Measurements from ENCODE around the gene TMTC1.
A peak's percentile ranks its signal among the peaks of the same experiment; 100 is the strongest.

TMTC1 gene

DNA sequence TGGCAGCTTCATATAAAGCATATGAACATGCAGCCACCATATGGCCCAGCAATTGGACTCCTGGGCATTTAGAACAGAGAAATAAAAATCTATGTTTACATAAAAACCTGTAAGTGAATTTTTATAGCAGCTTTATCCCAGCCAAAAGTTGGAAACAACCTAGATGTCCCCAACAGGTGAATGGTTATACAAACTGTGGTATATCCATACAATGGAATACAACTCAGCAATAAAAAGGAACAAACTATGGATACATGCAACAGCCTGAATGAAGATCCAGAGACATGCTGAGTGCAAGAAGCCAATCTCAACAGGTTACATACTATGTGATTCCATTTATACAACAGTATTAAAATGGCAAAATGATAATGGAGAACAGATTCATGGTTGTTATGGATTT lies 3.7 kb downstream of the TMTC1 start:
- DNase-seq (ENCODE audit: low spot score) = no peak

GRCh38 chr12:29778531-29778930 lies 5.2 kb downstream of the TMTC1 start:
- no peak for DNase-seq (ENCODE audit: low spot score)

DNA sequence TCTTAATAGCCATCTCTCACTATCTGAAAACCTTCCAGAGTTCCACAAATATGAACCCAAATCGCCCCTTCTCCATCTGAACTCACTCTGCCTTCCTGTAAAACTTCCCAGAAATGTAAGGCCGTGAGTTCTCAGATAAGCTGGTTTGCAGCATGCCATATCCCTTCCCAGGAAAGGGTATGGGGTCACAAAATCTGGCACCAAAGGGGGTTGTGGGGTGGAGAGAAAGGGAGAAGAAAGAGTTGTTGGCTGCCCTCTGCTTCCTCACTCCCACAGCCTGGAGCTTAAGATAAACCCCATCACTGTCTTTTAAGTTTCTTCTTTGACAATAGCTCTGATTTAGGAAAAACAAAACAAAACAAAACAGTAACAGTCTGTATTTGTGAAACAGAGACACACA lies 10.7 kb downstream of the TMTC1 start:
- DNase-seq (ENCODE audit: low spot score) = no peak

DNA sequence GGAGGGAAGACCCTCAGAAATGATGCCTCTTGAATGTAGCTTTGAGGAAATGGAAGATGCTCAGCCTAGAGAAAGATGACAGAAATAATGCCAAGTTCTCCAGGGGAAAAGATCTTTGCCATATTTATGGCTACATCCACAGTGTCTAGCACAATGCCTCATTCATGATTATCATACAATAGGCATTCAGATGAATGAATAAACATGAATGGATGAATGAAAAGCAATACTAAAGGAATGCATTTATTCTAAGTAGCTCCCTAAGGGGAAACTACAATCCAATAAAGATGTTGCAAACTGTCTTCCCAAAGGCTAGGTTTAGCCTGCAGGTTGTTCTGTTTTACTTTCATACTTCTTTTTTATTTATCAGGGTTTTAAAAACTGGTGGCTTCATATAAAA lies 12.0 kb downstream of the TMTC1 start:
- no peak for DNase-seq (ENCODE audit: low spot score)

- DNase-seq (ENCODE audit: low spot score) = no peak
These were observed 12.6 kb downstream of the TMTC1 start for GRCh38 chr12:29771165-29771564.

DNA sequence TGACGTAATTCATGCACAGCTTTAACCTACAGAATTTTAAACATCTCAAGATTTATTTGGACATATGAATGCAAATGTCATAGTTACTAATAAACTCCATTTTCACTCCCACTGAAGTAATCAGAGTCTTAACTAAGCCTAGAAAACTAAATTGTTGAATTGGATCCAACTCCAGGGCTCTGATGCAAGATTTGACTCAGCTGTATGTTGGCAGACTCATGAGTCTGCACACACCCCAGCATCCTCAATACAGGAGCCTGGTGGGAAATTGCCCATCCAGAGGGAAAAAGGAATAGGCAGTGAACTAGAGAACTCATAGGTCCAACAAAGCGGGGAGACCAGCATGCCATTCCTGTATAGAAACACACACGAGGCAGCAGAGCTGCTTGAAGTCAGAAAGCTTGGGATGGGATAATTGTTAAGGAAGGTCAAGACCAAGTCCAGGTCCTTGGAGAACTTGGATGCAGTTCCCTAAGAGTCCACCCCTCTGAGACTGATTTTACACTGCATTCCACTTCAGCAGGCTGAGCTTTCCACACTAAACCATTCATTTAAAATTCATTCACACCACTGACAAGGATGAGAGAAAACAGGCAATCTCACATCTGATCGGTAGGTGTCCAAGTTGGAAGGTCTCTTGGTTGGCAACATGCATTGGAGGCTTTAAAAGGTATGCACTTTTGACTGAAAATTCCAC lies 14.4 kb downstream of the TMTC1 start:
- peak; percentile 42 for DNase-seq (ENCODE audit: low spot score)

- DNase-seq (ENCODE audit: low spot score) = no peak
These were observed 15.4 kb downstream of the TMTC1 start for GRCh38 chr12:29768372-29768771.

- DNase-seq (ENCODE audit: low spot score) = no peak
These were observed 20.4 kb downstream of the TMTC1 start for GRCh38 chr12:29763301-29763683.

GRCh38 chr12:29762637-29763300 lies 21.0 kb downstream of the TMTC1 start:
- DNase-seq (ENCODE audit: low spot score) = no peak

DNA sequence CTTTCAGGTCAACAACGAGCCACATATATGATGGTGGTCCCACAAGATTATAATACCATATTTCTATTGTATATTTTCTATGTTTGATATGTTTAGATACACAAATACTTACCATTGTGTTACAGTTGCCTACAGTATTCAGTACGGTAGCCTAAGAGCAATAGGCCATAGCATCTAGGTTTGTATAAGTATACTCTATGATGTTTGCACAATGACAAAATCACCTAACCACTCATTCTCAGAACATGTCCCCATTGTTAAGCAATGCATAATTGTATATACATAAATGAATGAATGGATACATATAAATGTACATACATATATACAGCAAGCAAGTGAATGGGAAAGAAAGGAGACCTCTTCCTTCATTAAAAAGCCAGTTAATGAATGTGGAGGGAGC lies 23.8 kb downstream of the TMTC1 start:
- DNase-seq (ENCODE audit: low spot score) = no peak

- no peak for DNase-seq (ENCODE audit: low spot score)
These were observed 26.9 kb downstream of the TMTC1 start for GRCh38 chr12:29756741-29757390.

- DNase-seq (ENCODE audit: low spot score) = no peak
These were observed 29.2 kb downstream of the TMTC1 start for GRCh38 chr12:29754235-29755189.

DNA sequence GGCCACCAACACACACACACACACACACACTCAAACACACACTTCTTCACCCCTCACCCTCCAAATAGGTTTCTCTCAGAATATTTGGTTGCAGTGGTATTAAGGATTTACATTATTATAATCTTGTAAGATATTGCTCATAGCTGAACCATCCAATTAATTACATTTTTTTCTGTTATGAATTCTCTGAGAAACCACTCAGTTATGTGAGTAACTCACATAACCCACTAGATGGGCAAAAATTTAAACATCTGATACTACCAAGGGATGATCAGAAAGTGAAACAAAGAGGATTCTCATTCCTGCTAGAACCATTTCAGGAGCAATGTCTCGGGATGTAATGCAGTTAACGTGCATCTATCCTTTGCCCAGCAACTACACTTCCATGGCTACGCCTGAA lies 31.6 kb downstream of the TMTC1 start:
- DNase-seq (ENCODE audit: low spot score) = no peak

DNA sequence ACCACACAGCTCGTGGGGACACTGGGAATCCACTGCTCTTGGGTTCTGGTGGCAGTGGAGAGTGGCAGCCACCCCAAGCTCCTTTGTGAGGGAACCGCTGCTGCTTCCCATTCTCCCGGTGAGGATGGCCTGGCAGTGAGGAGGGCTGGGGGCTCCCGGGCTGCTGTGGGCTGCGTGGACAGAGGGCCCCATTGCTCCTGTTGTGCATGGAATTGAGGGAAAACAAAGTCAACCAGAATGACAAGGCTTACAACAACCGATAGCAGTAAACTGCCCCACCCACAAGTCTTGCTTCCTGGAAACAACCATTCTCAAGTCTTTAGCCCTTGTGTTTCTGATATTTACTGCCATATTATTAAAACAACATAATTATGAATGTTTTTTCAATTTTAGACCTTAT lies 32.1 kb downstream of the TMTC1 start:
- no peak for DNase-seq (ENCODE audit: low spot score)

DNA sequence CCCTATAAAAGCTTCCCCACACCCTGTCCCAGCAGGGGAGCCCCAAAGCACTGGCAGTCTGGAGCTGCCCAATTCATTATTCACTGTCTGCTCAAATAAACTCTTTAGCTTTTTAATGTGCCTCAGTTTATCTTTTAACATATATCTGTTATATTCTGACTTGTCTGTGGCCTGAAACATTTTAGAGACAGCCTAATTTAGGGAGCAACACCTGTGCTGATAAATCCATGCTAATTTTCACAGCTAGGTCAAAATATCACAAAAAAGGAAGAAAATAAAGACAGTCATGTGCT lies 32.9 kb downstream of the TMTC1 start:
- DNase-seq (ENCODE audit: low spot score) = no peak

DNA sequence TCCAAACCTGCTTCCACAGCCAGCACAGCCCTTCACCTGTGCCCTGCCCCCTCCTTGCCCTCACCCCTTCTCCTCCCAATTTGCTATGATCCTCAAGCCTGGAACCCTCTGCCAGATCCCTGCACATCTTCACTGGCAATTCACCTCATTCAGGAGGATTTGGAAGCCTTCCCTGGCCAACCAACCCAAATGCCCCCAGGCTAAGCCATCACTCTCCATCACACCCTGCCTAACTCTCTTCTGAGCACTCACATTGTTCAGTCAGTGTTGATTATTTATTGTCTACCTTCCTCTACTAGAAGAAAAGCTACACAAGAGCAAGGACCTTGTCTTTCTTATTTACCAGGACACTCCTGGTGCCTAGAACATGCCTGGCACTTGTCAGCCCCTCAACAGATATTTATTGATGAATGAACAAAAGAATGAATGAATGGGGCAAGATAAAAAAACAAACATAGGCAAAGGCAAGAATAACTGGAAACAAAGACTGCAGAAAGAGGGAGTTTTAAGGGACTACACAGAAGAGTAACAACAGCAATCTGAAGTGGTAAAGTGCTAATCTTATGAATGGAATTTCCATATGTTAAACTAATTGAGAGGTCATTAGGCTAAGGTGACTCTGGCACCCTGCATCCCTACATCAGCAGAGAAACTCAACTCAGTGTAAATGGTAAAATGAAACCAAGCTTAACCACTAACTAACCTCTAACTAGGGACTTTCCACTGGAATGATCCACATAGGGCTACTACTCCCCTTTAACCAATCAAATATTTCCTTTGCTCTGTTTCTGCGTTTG lies 33.4 kb downstream of the TMTC1 start:
- DNase-seq (ENCODE audit: low spot score) = no peak

DNA sequence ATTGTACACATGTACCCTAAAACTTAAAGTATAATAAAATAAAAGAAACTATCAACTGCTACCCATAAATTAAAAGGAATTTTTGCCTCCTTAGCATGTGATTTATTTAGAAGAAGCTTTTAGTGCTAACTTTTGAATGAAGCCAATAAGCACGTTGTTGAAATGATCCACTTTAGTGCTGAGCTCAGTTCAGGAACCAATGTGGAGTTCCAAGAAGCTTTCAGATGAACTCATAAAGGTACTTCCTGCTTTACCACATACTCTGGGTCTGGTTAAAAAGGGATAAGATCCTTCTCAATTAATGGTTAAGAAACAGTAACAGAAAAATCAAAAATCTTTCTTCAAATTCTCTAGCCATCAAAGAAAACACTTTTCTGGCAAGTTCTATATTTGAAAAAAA lies 39.4 kb downstream of the TMTC1 start:
- no peak for DNase-seq (ENCODE audit: low spot score)

DNA sequence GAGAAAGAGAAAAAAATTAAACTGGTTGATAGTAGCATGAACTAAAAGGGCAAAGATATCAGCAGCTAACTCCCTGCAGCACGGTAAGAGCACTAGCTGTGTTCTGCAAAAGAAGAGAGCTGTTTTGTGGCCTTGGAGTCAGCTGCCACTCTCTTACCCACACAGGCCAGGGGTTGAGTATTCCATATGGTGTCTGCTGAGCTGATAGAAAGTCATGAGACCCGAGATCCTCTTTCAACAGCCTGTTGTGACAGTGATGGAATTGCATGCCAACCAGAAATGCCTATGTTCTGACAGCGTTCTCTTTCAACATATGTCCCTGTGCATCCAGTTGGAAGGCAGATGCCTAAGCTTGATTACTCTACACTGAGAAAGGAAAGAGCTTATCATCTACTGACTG lies 39.9 kb downstream of the TMTC1 start:
- DNase-seq (ENCODE audit: low spot score) = no peak

DNA sequence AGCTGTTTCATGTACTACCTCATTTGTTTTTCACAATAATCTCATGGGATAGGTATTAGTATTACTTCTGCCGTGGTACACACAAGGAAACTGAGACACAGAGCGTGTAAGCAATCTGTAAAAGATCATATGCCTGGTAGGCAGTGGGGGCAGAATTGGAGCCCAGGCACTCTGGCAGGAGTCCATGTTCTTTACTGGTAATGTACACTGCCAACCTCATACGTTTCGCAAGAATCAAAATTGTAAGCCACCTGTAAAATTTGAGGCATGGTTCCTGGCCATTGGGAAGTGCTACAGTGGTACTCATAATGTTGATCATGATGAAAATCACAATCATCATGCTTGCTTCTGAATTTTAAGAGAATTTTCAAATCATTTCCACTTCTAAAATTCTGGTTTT lies 40.7 kb downstream of the TMTC1 start:
- no peak for DNase-seq (ENCODE audit: low spot score)

- no peak for DNase-seq (ENCODE audit: low spot score)
These were observed 41.1 kb downstream of the TMTC1 start for GRCh38 chr12:29742646-29743045.

DNA sequence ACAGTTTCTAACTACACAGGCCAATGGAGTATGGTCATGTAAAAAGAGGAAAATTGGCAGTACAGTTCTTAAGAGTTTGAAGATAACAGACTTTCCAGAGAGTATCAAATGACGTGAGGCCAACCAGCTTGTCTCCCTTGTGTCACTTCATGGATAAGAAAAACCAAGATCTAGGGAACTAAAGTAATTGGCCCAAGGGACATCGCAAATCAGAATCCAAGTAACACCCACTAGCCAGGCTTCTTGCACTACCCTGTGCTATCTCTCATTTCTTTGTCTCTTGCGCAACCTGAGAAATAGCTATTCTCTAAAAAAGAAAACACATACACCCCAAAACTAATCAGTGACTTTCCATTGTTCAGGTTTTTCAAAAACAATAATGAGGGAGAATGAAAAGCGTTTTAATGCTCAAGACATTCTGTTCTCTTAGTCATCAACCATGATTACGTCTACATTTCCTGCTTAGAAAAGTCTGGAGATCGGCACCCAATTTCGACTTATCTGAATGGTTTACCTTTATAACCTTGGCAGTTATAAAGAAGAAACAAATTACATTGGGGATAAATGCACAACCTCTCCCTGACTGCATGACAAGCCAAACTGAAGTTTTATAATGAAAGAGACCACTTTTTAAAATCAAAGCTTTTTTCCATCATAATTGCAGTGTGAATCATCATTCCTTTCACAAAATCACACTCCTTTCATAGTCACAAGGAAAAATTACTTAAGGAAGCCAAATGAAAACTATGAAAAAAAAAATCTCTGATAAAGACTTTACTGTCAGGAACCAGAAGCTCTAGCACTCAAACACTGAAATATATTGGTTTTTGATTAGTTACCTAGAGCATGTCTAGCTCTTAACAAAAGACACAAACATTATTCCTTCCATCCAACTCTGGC lies 42.1 kb downstream of the TMTC1 start:
- DNase-seq (ENCODE audit: low spot score) = no peak

Measured in AG08395 (cell line).